A549 treated with AZD9567 at 1 μM for 4 hours (cell line): ENCODE data around the gene COL4A2. TPM values are rescaled to one million over a fixed set of nuclear protein-coding genes. Genes with fewer than 3 reads are reported as not detected.

Source experiments
- total RNA-seq: library from RNA; stranded (reverse); fragments of 200-300 nt; extraction: Qiagen RNA extraction; gene quantifications from 5 replicates; pipeline ENCODE4 v1.2.3, GENCODE V29; 2022; ENCODE audit not compliant: insufficient read depth

The COL4A2 gene
- total RNA-seq, result 129 to 164 TPM (median 142 TPM) in 5 replicates

GRCh38 chr13:110306960-110307766, at the start of gene COL4A2, which contains the start of gene COL4A1:
TSS of gene COL4A2 (plus strand) at chr13:110307284. CDS start at chr13:110307904, 620 bp downstream.
TSS of gene COL4A1 (minus strand) at chr13:110307157. CDS start at chr13:110307027, 130 bp downstream.

GRCh38 chr13:110561344-110562035, 254.4 kb downstream of the COL4A2 start, which contains the start of gene RAB20:
TSS of gene RAB20 (minus strand) at chr13:110561722. CDS start at chr13:110561519, 203 bp downstream.

Other genes with a start within 250 kb of the COL4A2 start
- 78.1 to 99.1 TPM (median 93.0 TPM) in 5 replicates for gene COL4A1, start 127 bp upstream of the COL4A2 start, total RNA-seq